K562 (cell line): ENCODE data around the gene BANF2. TPM values are rescaled to one million over a fixed set of nuclear protein-coding genes. Genes with fewer than 3 reads are reported as not detected.

Experiments
- CEBPG ChIP-seq, 3 experiments: fragments of 200-800 bp in 1 of 3; sonication (Bioruptor generic) in 1 of 3; sonication (generic) in 1 of 3; formaldehyde crosslinking in 1 of 3; IDR thresholded peaks in 2 of 3; conservative IDR thresholded peaks in 1 of 3; 2 replicates each; pipeline versions ENCODE4 v1.6.1 to v1.8.0; 2016 to 2022; ENCODE audit warnings: missing compliant biosample characterization in 2 of 3, missing genetic modification characterization in 2 of 3, mild to moderate bottlenecking in 1 of 3, missing genetic modification reagents in 1 of 3
- E4F1 ChIP-seq: fragments of 250-450 bp; sonication (Bioruptor Pico); IDR thresholded peaks from 2 replicates; pipeline ENCODE4 v1.5.0; 2021; ENCODE audit warnings: mild to moderate bottlenecking, borderline replicate concordance
- IRF9 ChIP-seq: fragments of 450-650 bp; IDR thresholded peaks from 2 replicates; pipeline ENCODE4 v1.6.1; 2016; ENCODE audit warnings: missing biosample characterization, missing genetic modification characterization
- MGA ChIP-seq: fragments of 450-650 bp; IDR thresholded peaks from 2 replicates; pipeline ENCODE4 v1.6.1; 2016; ENCODE audit warnings: mild to moderate bottlenecking, moderate library complexity
- ZNF699 ChIP-seq: fragments of 250-450 bp; sonication (Bioruptor Pico); IDR thresholded peaks from 2 replicates; pipeline ENCODE4 v1.8.0; 2021; ENCODE audit warnings: mild to moderate bottlenecking, moderate library complexity; ENCODE audit not compliant: insufficient replicate concordance
- polyA plus RNA-seq, 8 experiments: library from polyadenylated mRNA; depleted of rRNA in 4 of 8; stranded (reverse) in 5 of 8; unstranded in 3 of 8; fragments of >200 nt; fragmentation: Nextera tagmentation in 2 of 8; fragmentation: Illumina TruSeq in 1 of 8; extraction: Ambion mirVana in 2 of 8; extraction: Trizol in 1 of 8; gene quantifications; 2 replicates each; pipeline versions ENCODE4 v1.2.1 to v1.2.3, GENCODE V29; 2011 to 2014; ENCODE audit warnings: inconsistent platforms in 1 of 8, missing spikeins in 1 of 8
- total RNA-seq, 7 experiments: library from RNA; depleted of rRNA in 6 of 7; stranded (reverse); fragments of >200 nt in 6 of 7; fragmentation: Illumina TruSeq in 2 of 7; extraction: Trizol in 2 of 7; gene quantifications; 2 replicates each; pipeline versions ENCODE4 v1.2.1 to v1.2.3, GENCODE V29; 2011 to 2021; ENCODE audit warnings: low replicate concordance in 1 of 7

BANF2 gene
- total and polyA plus RNA-seq, 9 of the 15 experiments (the other 6 are each of a cell fraction or from before 2014, with no cell fraction given): not detected

GRCh38 chr20:17684077-17684888, 15.5 kb upstream of the BANF2 start (continued):
- TF ChIP-seq MGA (no peak), IRF9 (tag) (no peak), E4F1 (no peak), ZNF699 (CRISPR knock-in tag) (no peak), CEBPG (CRISPR knock-in tag; IDR thresholded peaks at IDR 0.05) (no peak), CEBPG (tag; conservative IDR thresholded peaks at IDR 0.05 in 1 of 2, IDR thresholded peaks at IDR 0.05 in 1 of 2) (no peak)
